ENCODE data around the gene NSD1.
A peak's percentile ranks its signal among the peaks of the same experiment; 100 is the strongest.

The NSD1 gene

DNA sequence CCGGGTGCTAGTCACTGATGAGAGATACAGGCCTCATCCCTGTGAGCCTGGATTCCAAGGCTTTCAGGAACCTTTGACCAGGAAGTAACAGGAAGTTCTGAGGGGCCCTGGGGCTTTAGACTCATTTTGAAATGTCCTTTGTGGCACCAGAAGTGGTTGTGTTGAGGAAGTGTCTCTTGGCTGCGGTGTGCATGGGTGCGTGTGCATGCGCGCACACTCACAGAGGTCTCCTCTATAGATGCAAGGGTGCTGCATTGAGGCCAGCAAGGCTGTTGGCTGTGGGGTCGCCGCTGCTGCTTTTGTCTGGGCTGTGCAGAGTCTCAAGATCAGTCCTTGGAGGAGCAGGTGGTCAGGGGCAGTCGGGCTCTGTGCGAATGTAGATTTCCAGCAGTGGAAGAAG lies 162.4 kb downstream of the NSD1 start:
- TF ChIP-seq FOXP2 (optimal IDR thresholded peaks at IDR 0.05; ENCODE audit: borderline replicate concordance, extremely low read depth, extremely low read length, insufficient read depth) (no peak), POLR2AphosphoS5 (IDR thresholded peaks at IDR 0.05; ENCODE audit: low read depth, low read length) (no peak)

DNA sequence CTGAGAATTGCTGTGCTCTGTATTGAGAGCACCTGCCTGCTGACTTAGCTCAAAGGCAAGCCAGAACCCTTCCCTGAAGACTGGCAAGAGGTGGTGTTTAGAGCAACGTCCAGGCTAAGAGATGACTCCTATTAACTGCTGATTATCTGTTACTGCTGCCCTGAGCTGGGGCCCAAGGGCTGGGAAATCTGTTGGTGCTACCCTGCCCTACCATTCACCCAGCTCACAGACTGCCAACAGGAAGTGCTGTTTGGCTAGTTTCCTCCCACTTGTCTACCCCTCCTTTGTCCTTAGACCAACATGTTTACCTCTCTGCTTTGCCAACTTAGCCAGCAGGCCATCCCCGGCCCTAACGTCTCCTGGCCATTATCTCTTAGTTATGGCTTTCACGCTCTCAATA lies 163.0 kb downstream of the NSD1 start:
- no peak for TF ChIP-seq SIN3A (IDR thresholded peaks at IDR 0.05; ENCODE audit: borderline replicate concordance, insufficient read depth, low read length)
- no peak for TF ChIP-seq POLR2AphosphoS5 (IDR thresholded peaks at IDR 0.05; ENCODE audit: low read depth, low read length)
- TF ChIP-seq, protein P1, sequence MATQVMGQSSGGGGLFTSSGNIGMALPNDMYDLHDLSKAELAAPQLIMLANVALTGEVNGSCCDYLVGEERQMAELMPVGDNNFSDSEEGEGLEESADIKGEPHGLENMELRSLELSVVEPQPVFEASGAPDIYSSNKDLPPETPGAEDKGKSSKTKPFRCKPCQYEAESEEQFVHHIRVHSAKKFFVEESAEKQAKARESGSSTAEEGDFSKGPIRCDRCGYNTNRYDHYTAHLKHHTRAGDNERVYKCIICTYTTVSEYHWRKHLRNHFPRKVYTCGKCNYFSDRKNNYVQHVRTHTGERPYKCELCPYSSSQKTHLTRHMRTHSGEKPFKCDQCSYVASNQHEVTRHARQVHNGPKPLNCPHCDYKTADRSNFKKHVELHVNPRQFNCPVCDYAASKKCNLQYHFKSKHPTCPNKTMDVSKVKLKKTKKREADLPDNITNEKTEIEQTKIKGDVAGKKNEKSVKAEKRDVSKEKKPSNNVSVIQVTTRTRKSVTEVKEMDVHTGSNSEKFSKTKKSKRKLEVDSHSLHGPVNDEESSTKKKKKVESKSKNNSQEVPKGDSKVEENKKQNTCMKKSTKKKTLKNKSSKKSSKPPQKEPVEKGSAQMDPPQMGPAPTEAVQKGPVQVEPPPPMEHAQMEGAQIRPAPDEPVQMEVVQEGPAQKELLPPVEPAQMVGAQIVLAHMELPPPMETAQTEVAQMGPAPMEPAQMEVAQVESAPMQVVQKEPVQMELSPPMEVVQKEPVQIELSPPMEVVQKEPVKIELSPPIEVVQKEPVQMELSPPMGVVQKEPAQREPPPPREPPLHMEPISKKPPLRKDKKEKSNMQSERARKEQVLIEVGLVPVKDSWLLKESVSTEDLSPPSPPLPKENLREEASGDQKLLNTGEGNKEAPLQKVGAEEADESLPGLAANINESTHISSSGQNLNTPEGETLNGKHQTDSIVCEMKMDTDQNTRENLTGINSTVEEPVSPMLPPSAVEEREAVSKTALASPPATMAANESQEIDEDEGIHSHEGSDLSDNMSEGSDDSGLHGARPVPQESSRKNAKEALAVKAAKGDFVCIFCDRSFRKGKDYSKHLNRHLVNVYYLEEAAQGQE (IDR thresholded peaks at IDR 0.05; ENCODE audit: insufficient read depth in 1 of 2, low read depth in 2 of 2, low read length in 2 of 2) = no peak
- TF ChIP-seq FOXP2 (optimal IDR thresholded peaks at IDR 0.05; ENCODE audit: borderline replicate concordance, extremely low read depth, extremely low read length, insufficient read depth) = no peak
- TF ChIP-seq TAF1 (IDR thresholded peaks at IDR 0.05; ENCODE audit: borderline replicate concordance, insufficient read depth, low read length) = no peak

DNA sequence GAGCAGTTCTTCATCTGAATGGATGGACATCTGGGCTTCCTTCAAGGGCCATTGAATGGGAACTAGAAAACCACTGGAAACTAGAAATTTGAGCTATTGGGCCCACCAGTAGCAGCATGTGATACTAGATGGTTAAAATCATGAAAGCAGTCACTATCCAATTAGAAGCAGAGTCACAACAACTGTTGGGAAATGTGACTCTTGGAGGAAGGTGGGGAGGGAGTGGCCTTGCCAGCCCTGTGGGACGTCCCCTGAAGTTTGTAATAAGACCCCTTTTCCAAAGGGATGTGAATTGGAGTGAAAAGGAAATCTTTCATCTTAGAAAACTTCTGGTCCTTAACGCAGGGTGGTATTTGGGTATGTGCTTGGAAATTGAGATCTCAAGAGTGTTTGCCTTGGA lies 164.3 kb downstream of the NSD1 start:
- no peak for TF ChIP-seq TAF1 (IDR thresholded peaks at IDR 0.05; ENCODE audit: borderline replicate concordance, insufficient read depth, low read length)

DNA sequence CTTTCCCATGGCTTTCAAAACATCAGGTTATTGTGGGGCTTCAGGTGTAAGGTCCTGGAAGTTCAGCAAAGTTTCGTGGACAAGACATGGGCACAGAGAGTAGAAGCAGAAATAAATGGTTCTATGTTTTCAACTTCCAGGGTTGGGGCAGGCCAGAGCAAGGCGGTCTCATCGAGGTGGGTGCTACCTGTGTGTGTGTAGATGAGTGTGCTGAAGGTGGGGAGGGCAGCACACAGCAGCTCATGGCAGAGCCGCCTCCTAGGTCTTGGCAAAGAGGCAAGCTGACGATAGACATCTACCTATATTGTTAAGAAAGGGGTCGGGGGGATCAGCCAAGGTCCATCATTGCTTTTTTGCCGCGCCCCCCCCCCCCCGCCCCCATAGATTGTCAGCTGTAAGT lies 166.1 kb downstream of the NSD1 start:
- TF ChIP-seq SIN3A (IDR thresholded peaks at IDR 0.05; ENCODE audit: borderline replicate concordance, insufficient read depth, low read length) (no peak), FOXP2 (optimal IDR thresholded peaks at IDR 0.05; ENCODE audit: borderline replicate concordance, extremely low read depth, extremely low read length, insufficient read depth) (no peak)

DNA sequence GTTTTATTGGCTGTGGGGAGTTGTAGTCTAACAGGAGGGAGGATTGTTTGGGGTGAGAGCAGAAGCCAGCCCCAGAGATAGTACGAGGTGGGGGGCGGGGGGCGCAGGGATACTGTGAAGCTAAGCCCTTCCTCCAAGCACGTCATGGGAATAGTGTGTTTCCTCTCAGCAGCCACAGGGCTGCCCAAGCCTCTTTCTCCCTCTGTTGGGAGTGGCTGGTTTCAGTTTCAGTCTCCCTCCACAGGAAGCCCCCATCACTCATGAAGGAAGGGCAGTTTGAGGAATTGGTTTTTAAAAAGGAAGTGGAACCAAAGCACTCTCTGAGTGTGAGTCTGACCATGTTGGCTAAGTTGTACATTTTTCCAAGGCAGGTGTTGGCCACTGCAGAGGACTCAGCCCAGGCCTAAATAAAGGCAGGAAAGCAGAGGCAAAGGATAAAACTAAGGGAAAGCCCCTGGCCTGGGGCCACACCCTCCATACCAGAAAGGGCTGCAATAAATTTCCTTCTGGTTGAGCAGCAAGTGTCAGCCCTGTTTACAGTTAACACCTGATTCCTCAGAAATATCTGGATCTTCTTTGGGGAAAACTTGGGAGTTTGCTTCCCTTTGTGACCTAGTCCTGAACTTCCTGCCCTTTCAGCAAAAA lies 166.8 kb downstream of the NSD1 start:
- TF ChIP-seq SIN3A (IDR thresholded peaks at IDR 0.05; ENCODE audit: borderline replicate concordance, insufficient read depth, low read length) (no peak), TAF1 (IDR thresholded peaks at IDR 0.05; ENCODE audit: borderline replicate concordance, insufficient read depth, low read length) (0 out of 2 replicates have a peak, but pooled peaks have one; percentile 11)

DNA sequence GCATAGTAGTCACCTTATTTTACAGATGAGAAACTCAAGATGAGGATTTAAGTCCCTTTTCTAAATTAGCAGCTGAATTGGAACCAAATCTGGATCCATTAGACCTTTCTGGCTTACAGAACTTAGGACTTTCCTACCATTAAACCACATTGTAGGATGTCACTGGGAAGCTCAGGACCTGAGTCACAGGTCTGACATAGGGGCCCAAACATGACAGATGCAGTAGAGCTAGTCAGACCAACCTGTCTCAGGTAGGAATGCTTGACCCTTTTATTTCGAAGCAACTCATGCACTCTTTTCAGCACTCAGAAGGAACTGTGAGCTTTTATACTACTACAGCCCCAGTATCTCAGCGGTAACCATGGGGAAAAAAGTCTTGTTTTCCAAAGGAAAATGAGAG lies 167.4 kb downstream of the NSD1 start:
- no peak for TF ChIP-seq POLR2AphosphoS5 (IDR thresholded peaks at IDR 0.05; ENCODE audit: low read depth, low read length)
- TF ChIP-seq FOXP2 (optimal IDR thresholded peaks at IDR 0.05; ENCODE audit: borderline replicate concordance, extremely low read depth, extremely low read length, insufficient read depth) = no peak
- TF ChIP-seq, protein P1 (IDR thresholded peaks at IDR 0.05; ENCODE audit: insufficient read depth in 1 of 2, low read depth in 2 of 2, low read length in 2 of 2) = no peak
- TF ChIP-seq SIN3A (IDR thresholded peaks at IDR 0.05; ENCODE audit: borderline replicate concordance, insufficient read depth, low read length) = no peak
- no peak for TF ChIP-seq TAF1 (IDR thresholded peaks at IDR 0.05; ENCODE audit: borderline replicate concordance, insufficient read depth, low read length)

DNA sequence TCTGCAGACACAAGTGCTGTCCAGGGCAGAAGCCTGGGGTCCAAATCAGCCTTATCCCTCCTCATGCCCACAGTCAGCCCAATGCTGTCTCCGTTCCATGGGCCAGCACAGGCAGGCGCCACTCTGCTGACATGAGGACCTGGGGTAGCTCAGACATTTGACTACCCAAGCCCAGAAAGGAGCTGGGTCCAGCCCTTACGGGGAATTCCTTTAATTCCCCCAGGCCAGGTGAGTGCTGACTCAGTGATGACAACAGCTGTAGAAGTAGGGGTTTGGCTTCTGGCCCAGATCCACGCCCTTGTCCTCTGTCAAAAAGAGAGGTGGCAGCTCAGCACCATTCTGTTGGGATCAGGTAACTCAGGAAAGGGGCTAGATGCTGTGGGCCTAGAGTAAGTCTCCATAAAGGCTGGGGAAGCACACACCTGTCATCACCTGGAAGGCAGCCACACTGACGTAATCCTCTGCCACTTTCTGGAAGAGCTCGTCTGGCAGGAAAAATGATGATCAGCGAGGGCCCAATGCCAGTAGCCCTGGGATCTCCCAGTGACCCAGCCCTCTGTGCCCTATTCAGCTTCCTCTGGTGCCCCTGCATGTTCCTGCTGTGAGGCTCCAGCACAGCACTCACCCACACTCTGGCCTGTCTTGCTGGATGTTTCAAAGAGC lies 168.1 kb downstream of the NSD1 start:
- TF ChIP-seq, protein P1 (IDR thresholded peaks at IDR 0.05; ENCODE audit: insufficient read depth in 1 of 2, low read depth in 2 of 2, low read length in 2 of 2) = no peak
- no peak for TF ChIP-seq FOXP2 (optimal IDR thresholded peaks at IDR 0.05; ENCODE audit: borderline replicate concordance, extremely low read depth, extremely low read length, insufficient read depth)
- TF ChIP-seq POLR2AphosphoS5 (IDR thresholded peaks at IDR 0.05; ENCODE audit: low read depth, low read length) = no peak
- no peak for TF ChIP-seq SIN3A (IDR thresholded peaks at IDR 0.05; ENCODE audit: borderline replicate concordance, insufficient read depth, low read length)

Measured in PFSK-1 (cell line).